IgD-negative memory B cell (primary cell): Measurements from ENCODE around the gene ABCA13. TPM values are rescaled to one million over a fixed set of nuclear protein-coding genes. Genes with fewer than 3 reads are reported as not detected.

Experiments used
- polyA plus RNA-seq: library from polyadenylated mRNA; unstranded; fragments of 300-500 nt; fragmentation: Illumina TruSeq; gene quantifications from one replicate; pipeline ENCODE4 v1.2.3, GENCODE V29; 2021

The ABCA13 gene
- polyA plus RNA-seq, 1 donor from 2014 or later, result not detected

Other genes with a start within 250 kb of the ABCA13 start
- gene PKD1L1, start 223.0 kb upstream of the ABCA13 start, polyA plus RNA-seq, result 0.06 TPM
- gene HUS1, start 191.8 kb upstream of the ABCA13 start, polyA plus RNA-seq, result 38.3 TPM
- gene SUN3, start 142.4 kb upstream of the ABCA13 start, polyA plus RNA-seq, result not detected
- not detected for gene C7orf57, start 135.9 kb upstream of the ABCA13 start, polyA plus RNA-seq
- gene UPP1, start 82.2 kb upstream of the ABCA13 start, polyA plus RNA-seq, result 6.2 TPM